ENCODE results near the gene ATL1.
"Not testable (repeated sequence)": the region's sequence is repeated elsewhere in the genome, so short reads cannot be mapped to it uniquely, and the experiment has no call there.

Gene ATL1

DNA sequence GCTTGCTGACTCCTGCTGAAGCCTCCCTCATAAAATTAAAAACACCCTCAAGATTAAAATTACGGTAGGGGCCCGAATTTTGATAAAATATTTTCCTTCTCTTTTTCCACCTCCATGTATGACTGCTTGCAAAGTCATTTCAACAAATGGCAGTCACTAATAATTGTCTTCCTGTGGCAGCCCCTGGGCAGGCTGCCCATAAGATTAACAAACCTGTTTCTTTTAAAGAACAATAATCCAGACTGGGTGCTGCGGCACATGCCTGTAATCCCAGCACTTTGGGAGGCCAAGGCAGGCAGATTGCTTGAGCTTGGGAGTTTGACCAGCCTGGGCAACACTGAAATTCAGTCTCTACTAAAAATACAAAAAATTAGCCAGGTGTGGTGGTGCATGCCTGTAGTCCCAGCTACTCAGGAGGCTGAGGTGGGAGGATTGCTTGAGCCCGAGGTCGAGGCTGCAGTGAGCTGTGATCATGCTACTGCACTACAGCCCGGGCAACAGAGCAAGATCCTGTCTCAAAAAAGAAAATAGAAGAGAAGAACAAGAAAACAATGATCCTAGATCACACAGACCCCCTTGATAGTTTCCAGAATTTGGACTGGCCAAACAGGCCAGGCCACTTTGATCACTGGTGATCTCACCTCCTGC is 99.5 kb downstream of the ATL1 start:
- DNase-seq: no peak

GRCh38 chr14:50664579-50664978 is 104.6 kb downstream of the ATL1 start:
- DNase-seq: not testable (repeated sequence)

DNA sequence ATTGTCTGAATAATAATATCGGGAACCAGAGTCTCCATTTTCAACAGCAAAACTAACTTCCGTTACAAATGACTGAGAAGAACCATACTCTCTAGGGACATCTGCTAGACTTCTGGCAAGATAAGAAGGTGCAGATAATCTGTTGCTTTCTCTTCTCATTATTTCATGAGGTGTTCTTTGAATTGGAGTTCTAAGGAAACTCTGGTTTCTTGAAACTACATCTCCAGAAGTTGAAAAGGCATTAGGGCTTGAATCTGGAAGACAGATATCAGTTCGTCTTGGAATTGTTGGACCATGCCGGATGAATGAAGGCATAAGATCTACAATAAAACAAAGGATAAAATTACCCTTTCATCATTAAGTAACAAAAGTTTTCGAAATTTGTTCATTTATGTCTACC is 105.4 kb downstream of the ATL1 start:
- DNase-seq: not testable (repeated sequence)

- DNase-seq: peak; percentile 75 to 88 (median 85)
These were observed 107.1 kb downstream of the ATL1 start for GRCh38 chr14:50666772-50667683.

DNA sequence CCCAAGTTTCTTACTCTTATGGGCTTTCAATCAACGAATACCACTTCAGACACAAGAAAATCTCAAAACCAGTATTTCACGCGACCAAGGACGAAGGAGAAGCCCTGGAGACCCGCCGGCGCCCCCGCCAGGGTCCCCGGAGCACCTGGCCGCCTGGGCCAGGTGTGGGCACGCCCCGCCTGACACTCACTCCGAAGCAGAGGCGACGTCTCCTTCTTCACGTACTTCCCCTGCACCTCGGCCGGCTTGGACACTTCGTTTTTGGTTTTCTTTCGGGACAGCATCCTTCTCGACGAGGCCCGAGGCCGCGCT is 107.7 kb downstream of the ATL1 start:
- no peak for DNase-seq

DNA sequence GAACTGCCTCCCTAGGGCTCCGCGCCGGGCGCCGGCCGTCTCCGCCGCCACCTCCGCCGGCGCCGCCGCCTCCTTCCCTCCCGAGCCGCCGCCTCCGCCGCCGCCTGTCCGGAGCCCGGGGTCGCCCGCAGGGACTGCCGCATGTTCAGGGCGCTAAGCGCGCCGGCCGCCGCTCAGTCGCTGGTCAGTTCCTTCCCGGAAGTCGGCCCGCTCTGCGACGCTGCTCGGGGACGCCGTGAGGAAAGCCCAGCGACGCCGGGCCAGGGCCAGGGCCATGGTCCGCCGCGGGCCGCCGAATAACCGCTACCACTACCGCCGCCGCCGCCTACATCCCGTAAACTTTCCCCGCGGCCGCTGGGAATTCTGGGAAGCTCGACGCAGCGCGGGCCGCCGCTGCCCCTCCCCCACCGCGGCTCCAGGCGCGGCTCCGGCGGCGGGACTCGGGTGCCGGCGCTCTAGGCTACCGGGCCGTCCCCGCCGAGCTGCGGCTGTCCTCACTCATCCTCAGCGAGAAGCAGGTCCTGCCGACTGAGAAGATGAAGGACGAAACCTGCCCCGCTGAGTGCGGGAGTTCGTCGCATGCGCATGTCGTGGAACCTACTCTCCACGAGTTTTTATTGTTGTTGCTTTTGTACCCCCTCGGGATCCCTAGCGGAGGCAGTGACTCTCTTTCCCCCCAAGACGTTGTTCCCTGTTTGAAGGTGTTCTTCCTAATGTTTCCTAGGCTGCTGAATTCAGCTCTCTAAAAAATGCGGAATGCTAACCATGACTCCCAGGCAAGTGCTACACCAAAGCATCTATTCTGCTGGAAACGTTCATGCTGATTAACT is 108.3 kb downstream of the ATL1 start, which contains the start of gene SAV1:
Gene SAV1, minus strand, starts transcription at position 311 of the 830 bp plus-strand sequence. CDS start 339 bp downstream, outside the sequence.
- peak; percentile 85 to 94 (median 90) for DNase-seq

DNA sequence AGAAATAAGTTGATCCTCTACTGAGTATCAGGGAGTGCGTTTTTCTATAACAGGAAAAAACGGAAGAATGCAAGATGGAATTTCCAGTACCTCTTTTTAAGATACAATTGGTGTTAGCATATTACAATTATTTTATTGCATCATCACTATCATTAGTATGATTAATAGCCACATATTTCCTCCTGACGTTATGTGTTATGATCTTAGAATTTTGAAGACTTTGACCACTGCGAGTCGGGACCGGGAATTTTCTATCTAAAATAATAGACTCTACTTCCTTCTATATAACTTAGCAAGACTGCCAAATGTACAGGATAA is 108.8 kb downstream of the ATL1 start:
- DNase-seq: peak in 2 of 3 donors; percentile 84 to 88

- no peak for DNase-seq
These were observed 109.6 kb downstream of the ATL1 start for GRCh38 chr14:50669441-50669986.

- no peak for DNase-seq
These were observed 110.4 kb downstream of the ATL1 start for GRCh38 chr14:50670196-50670865.

DNA sequence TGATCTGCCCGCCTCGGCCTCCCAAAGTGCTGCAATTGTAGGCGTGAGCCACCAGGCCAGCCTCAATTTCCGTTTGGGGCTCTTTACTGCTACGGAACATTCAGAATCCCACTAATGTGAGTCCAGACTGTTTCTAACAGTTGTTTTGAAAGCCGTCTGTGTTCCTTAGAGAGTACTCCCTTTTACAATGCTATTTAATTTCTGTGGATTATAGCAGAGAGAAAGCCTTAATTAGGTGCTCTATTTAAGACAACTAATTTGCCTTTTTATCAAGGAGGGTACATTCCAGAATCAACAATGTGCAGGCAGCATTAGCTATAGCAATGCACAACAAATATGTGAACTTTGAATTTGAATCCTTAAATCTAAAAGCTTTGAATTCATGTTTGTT is 110.9 kb downstream of the ATL1 start:
- DNase-seq: no peak

DNA sequence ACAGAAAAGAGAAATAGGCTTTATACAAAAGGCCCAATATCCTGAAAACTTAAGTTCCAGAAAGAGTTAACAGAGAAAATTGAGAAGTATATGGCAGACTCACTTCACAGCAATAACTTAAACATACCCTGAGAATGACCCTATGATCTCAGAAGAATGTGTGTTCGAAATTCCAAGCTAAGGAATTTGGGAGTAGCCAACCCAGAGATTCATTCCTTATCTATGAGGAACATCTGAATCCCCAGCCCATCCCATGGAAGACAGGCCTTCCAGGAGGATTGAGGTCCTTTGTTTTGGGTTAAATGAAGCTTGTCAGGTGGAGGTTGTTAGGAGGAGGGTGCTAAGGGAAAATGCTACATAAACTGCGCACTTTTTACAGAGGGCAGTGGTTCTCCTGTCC is 115.7 kb downstream of the ATL1 start:
- DNase-seq: no peak

- DNase-seq: no peak
These were observed 117.0 kb downstream of the ATL1 start for GRCh38 chr14:50676814-50677516.

GRCh38 chr14:50677527-50678063 is 117.7 kb downstream of the ATL1 start:
- DNase-seq: peak; percentile 59 to 88 (median 86)

DNA sequence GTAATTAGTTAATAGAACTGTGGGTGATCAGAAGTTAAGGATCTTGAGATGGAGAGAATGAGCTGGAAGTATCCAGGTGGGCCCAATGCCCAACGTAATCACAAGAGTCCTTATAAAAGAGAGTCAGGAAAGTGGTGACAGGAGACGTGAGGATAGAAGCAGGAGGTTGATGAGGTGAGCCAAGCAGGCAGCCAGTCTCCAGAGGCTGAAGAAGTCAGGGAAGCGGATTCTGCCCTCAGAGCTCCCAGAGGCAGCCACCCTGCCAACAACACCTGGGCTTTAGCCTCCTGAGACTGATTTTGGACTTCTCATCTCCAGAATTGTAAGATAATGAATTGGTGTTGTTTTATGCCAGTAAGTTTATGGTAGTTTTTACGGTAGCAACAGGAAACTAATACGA is 118.2 kb downstream of the ATL1 start:
- no peak for DNase-seq

GRCh38 chr14:50679674-50680073 is 119.7 kb downstream of the ATL1 start:
- DNase-seq: no peak

Data from suppressor macrophage treated with lipopolysaccharide for 1 hour (primary cell).